GM19043 (cell line): ENCODE results near the gene CLEC4C.
"Not testable (repeated sequence)": the region's sequence is repeated elsewhere in the genome, so short reads cannot be mapped to it uniquely, and the experiment has no call there.

ENCODE experiments used
- ATAC-seq: cut with Tn5 transposase; IDR thresholded peaks from one replicate; pipeline ENCODE4 v1.9.1; 2021; ENCODE audit warnings: low read depth; ENCODE audit not compliant: unreplicated experiment

CLEC4C gene

GRCh38 chr12:7747246-7747645 lies at the start of gene CLEC4C:
CLEC4C (minus strand) TSS chr12:7747375; CDS start chr12:7747348, 27 bp downstream.
- no peak for ATAC-seq

GRCh38 chr12:7793211-7793610 lies 46.0 kb upstream of the CLEC4C start:
- ATAC-seq: no peak

- ATAC-seq: not testable (repeated sequence)
These were observed 41.8 kb upstream of the CLEC4C start, which contains the start of gene NANOG for GRCh38 chr12:7788884-7789528. NANOG (plus strand) TSS chr12:7789402; CDS start chr12:7789615, 213 bp downstream.

GRCh38 chr12:7788294-7788660 lies 41.1 kb upstream of the CLEC4C start:
- ATAC-seq: no peak

GRCh38 chr12:7787574-7788293 lies 40.6 kb upstream of the CLEC4C start:
- no peak for ATAC-seq

GRCh38 chr12:7784701-7785100 lies 37.5 kb upstream of the CLEC4C start:
- ATAC-seq: no peak

- not testable (repeated sequence) for ATAC-seq
These were observed 36.3 kb upstream of the CLEC4C start for GRCh38 chr12:7783433-7783832.

- ATAC-seq: no peak
These were observed 34.9 kb upstream of the CLEC4C start for GRCh38 chr12:7782055-7782454.

- ATAC-seq: no peak
These were observed 34.1 kb upstream of the CLEC4C start for GRCh38 chr12:7781274-7781673.

- ATAC-seq: no peak
These were observed 22.8 kb upstream of the CLEC4C start for GRCh38 chr12:7769999-7770398.

GRCh38 chr12:7758766-7759140 lies 11.6 kb upstream of the CLEC4C start:
- no peak for ATAC-seq

- no peak for ATAC-seq
These were observed 9.8 kb upstream of the CLEC4C start for GRCh38 chr12:7756993-7757392.

GRCh38 chr12:7755668-7756067 lies 8.5 kb upstream of the CLEC4C start:
- not testable (repeated sequence) for ATAC-seq

- ATAC-seq: not testable (repeated sequence)
These were observed 5.1 kb upstream of the CLEC4C start for GRCh38 chr12:7751941-7752922.

- no peak for ATAC-seq
These were observed 4.2 kb upstream of the CLEC4C start for GRCh38 chr12:7751394-7751793.

GRCh38 chr12:7750350-7750749 lies 3.2 kb upstream of the CLEC4C start:
- no peak for ATAC-seq

GRCh38 chr12:7749442-7749841 lies 2.3 kb upstream of the CLEC4C start:
- no peak for ATAC-seq

GRCh38 chr12:7748852-7749251 lies 1.7 kb upstream of the CLEC4C start:
- ATAC-seq: no peak

GRCh38 chr12:7732993-7733392 lies 14.2 kb downstream of the CLEC4C start:
- ATAC-seq: no peak

- ATAC-seq: no peak
These were observed 15.7 kb downstream of the CLEC4C start for GRCh38 chr12:7731486-7731885.

GRCh38 chr12:7730984-7731383 lies 16.2 kb downstream of the CLEC4C start:
- ATAC-seq: not testable (repeated sequence)
